GM12873 (cell line): ENCODE results near the gene CREBRF.

Experiments used
- TF ChIP-seq, protein P1 (sequence below): IDR thresholded peaks from 2 replicates; pipeline ENCODE4 v1.5.1; 2012; ENCODE audit warnings: low read depth, mild to moderate bottlenecking, moderate library complexity, low read length, control low read depth; ENCODE audit not compliant: insufficient read depth; ENCODE audit errors: missing control alignments

CREBRF gene

DNA sequence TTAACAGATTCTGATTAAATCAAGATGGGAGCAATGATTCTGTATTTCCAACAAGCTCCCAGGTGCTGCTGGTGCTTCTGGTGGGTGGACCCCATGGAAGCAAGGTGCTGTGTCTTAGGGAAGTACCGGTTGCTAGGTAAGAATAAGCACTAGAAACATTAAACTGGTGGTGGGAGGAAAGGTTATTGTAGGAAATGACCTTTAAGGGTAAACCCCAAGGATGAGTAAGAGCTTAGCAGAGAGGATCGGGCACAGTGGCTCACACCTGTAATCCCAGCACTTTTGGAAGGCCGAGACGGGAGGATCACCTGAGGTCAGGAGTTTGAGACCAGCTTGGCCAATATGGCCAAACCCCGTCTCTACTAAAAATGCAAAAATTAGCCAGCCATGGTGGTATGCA lies 16.2 kb upstream of the CREBRF start:
- TF ChIP-seq, protein P1, sequence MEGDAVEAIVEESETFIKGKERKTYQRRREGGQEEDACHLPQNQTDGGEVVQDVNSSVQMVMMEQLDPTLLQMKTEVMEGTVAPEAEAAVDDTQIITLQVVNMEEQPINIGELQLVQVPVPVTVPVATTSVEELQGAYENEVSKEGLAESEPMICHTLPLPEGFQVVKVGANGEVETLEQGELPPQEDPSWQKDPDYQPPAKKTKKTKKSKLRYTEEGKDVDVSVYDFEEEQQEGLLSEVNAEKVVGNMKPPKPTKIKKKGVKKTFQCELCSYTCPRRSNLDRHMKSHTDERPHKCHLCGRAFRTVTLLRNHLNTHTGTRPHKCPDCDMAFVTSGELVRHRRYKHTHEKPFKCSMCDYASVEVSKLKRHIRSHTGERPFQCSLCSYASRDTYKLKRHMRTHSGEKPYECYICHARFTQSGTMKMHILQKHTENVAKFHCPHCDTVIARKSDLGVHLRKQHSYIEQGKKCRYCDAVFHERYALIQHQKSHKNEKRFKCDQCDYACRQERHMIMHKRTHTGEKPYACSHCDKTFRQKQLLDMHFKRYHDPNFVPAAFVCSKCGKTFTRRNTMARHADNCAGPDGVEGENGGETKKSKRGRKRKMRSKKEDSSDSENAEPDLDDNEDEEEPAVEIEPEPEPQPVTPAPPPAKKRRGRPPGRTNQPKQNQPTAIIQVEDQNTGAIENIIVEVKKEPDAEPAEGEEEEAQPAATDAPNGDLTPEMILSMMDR, result no peak

DNA sequence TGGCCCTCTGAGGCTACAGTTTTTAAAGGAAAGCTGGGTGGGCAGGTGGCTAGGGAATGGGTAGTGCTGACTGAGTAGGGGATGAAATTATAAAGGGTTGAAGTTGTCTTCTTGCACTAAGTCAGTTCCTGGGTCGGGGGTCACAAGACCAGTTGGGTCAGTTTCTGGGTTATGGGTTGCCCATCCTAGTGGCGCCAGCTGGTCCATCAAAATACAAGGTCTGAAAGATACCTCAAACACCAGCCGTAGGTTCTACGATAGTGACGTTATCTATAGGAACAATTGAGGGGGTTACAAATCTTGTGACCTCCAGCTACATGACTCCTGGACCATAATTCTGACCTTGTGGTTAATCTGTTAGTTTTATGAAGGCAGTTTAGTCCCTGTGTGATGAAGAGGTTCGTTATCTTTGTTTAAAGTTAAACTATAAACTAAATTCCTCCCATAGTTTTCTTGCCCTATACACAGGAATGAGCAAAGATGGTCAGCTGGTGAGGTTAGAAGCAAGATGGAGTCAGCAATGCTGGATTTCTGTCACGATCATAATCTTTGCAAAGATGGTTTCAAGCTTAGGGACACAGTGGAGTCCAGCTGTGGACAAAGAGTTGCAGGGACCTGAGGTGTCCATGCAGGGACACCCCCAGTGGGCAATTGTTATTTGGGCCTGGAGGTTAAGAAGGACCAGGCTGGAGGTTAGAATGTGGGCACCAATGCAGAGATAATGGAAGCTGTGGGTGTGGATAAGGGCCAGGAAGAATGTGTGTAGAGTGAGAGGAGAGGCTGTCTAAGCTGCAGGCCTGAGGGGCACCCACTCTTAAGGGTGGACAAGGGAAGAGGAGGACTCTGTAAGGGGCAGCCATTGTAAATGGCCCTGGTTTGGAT lies 14.0 kb upstream of the CREBRF start:
- TF ChIP-seq, protein P1, result no peak

DNA sequence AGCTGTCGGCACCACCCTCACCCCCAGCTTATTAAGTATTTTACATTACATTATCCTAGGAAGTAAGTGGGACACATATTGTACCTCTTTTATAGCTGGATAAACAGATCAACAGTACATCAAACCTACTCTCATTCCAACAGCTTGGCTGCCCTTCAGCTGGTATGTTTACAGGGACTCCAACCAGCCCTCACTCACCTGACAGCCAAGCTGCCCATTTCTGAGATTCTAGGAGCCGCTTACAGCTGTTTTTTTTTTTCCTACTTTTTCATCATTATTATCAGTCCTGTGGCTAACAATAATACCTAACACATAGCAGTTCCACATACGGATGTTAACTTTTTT lies 13.4 kb upstream of the CREBRF start:
- TF ChIP-seq, protein P1, result no peak

DNA sequence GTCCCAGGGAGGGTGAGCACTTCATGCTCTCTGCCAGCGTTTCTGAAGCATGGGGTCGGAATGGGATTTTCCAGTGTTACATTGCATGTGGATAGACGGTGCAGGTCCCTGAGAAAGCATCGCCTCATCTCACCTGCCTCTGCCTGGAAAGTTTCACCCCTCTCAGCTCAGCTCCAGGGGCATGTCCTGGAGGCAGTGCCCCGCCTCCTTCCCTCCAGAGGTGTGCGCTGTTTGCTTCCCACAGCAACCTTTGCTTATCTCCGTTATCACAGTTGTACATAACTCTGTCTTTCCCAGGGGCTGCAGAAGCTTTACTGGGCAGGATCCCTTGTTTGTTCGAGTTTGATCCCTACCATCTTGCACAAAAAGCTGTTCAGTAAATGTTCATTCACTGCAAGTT lies 10.7 kb upstream of the CREBRF start:
- TF ChIP-seq, protein P1, result no peak

DNA sequence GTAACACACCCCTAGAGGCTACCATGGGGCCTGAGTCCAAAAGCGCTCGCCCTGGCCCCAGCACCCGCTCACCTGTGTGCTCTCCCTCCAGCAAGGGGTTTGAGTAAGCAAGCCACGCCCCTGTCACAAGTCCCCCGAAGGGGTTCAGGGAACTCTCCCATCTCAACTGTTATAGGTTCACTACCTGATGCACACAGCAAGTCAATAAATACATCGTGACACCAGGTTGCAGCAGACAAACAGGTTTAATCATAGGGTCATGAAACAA lies 8.4 kb upstream of the CREBRF start:
- TF ChIP-seq, protein P1, result no peak

DNA sequence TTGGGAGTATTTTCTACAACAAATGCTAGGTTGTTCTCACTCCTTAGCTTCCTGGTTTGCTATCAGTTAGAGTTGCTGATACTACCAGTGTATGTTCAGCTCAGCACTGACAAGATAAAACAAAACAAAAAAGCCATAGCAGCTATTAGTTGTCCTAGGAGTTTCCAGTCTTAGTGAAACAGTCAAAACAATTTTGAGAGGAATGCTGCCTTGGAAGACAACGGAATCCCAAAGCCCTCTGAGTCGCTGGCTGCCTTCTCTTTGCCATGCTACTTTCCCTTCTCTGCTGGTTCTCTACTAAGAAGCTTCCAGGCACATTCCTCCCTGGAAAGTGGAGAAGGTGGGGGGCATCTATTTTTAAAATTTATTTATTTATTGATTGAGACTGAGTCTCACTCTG lies 5.4 kb upstream of the CREBRF start:
- TF ChIP-seq, protein P1, result no peak

DNA sequence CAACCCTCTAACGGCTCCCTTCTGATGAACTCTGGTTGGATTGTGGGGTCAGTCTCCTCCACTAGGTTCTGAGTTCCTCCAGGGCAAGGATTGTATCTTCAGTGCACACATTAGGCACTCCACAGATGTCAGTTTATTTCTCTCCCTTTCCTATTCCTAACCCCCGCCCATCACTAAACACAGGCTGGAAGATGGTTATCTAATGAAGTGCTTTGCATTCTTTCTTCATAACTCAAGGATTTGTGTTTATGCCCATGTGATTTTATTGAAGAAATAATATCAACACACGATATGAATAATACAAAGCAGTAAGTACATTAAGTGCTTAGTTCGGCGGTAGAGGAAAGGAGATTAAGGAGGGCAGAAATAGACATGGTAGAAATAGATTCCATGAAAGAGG lies 4.4 kb upstream of the CREBRF start:
- TF ChIP-seq, protein P1, result no peak
